NCI-H526 (cell line): ENCODE results near the gene GBF1.

ENCODE experiments used
- DNase-seq, 2 experiments: peaks; one replicate each; lab custom pipeline; 2025; lab: John Stamatoyannopoulos, UW

The GBF1 gene

GRCh38 chr10:102395400-102396316 is 150.3 kb downstream of the GBF1 start, which contains the start of gene NFKB2:
TSS of gene NFKB2 (plus strand) at chr10:102395705. CDS start at chr10:102395960, 255 bp downstream.
- peak; percentile 18 to 78 for DNase-seq

- no peak for DNase-seq
Observed at GRCh38 chr10:102396317-102396650, 151.0 kb downstream of the GBF1 start.

GRCh38 chr10:102396730-102397151 is 151.4 kb downstream of the GBF1 start:
- no peak for DNase-seq

GRCh38 chr10:102397222-102398171 is 152.2 kb downstream of the GBF1 start:
- DNase-seq = no peak

GRCh38 chr10:102398172-102399020 is 153.1 kb downstream of the GBF1 start:
- DNase-seq = no peak

- DNase-seq = peak; percentile 54 to 86
Observed at GRCh38 chr10:102399217-102400021, 154.1 kb downstream of the GBF1 start.

- DNase-seq = no peak
Observed at GRCh38 chr10:102400076-102400475, 154.7 kb downstream of the GBF1 start.

GRCh38 chr10:102400598-102401341 is 155.4 kb downstream of the GBF1 start:
- no peak for DNase-seq

GRCh38 chr10:102401342-102401654 is 156.0 kb downstream of the GBF1 start:
- DNase-seq = no peak

- no peak for DNase-seq
Observed at GRCh38 chr10:102401735-102402511, 156.6 kb downstream of the GBF1 start.

GRCh38 chr10:102402512-102402896 is 157.2 kb downstream of the GBF1 start:
- no peak for DNase-seq

- DNase-seq = no peak
Observed at GRCh38 chr10:102403115-102403514, 157.8 kb downstream of the GBF1 start.

GRCh38 chr10:102404361-102405107 is 159.2 kb downstream of the GBF1 start:
- no peak for DNase-seq

- DNase-seq = no peak
Observed at GRCh38 chr10:102405108-102405571, 159.8 kb downstream of the GBF1 start.

GRCh38 chr10:102405632-102406031 is 160.3 kb downstream of the GBF1 start:
- no peak for DNase-seq

GRCh38 chr10:102406815-102407214 is 161.5 kb downstream of the GBF1 start:
- no peak for DNase-seq

GRCh38 chr10:102407425-102408130 is 162.2 kb downstream of the GBF1 start:
- no peak for DNase-seq

GRCh38 chr10:102408131-102408727 is 162.9 kb downstream of the GBF1 start:
- no peak for DNase-seq
